SU-DHL-6 (cell line): Measurements from ENCODE around the gene ST6GALNAC2.

Experiments
- EZH2phosphoT487 ChIP-seq: fragments of 200-600 bp; sonication (generic), shearing (Covaris generic); conservative IDR thresholded peaks from 2 replicates; pipeline ENCODE4 v1.6.1; 2018; ENCODE audit warnings: mild to moderate bottlenecking, antibody characterized with exemption, low read length, moderate library complexity, mixed read lengths
- TF ChIP-seq, protein P1 (sequence below): fragments of 200-600 bp; sonication (generic); IDR thresholded peaks from one replicate; pipeline ENCODE4 v1.5.1; 2017; ENCODE audit warnings: antibody characterized with exemption, mild to moderate bottlenecking, low read length, moderate library complexity; ENCODE audit not compliant: insufficient read depth, poor library complexity, severe bottlenecking

DNA sequence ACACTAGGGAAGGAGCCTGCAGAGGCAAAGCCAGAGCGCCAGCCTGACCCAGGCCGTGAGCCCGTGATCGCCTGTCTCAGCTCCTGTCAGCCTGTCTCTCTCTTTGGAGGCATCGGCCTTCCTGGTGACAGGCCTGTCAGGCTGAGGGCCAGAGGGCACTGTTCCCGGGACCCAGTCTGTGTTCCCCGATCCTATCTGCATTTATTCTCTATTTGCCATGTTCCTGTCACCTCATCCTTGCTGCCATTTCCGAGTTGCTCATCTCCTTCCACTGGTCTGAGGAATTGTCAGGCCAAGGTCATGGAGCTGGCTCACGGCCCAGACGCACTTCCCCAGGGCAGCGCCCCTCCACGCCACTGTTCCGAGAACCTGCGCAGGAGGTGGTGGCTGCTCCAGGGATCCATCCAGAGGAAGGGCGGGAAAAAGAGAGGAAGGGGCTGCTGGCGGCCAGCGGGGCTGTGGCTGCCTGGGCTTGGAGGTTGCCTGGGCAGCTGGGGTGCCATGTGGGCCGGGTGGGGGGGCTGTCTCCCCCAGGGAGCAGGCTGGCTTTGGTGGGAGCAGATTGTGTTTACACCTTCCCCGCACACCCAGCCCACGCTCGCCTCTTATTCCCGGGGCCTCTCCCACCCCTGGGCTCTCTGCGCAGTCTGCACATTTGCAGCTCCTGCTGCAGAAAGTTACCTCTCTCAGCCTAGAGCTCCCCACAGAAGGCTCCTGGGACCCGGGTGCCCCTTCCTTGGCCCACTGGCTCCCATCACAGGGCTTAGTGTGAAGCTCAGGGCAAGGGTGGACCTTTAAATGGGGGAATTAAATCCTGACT, 40.9 kb downstream of the ST6GALNAC2 start:
- TF ChIP-seq, protein P1, sequence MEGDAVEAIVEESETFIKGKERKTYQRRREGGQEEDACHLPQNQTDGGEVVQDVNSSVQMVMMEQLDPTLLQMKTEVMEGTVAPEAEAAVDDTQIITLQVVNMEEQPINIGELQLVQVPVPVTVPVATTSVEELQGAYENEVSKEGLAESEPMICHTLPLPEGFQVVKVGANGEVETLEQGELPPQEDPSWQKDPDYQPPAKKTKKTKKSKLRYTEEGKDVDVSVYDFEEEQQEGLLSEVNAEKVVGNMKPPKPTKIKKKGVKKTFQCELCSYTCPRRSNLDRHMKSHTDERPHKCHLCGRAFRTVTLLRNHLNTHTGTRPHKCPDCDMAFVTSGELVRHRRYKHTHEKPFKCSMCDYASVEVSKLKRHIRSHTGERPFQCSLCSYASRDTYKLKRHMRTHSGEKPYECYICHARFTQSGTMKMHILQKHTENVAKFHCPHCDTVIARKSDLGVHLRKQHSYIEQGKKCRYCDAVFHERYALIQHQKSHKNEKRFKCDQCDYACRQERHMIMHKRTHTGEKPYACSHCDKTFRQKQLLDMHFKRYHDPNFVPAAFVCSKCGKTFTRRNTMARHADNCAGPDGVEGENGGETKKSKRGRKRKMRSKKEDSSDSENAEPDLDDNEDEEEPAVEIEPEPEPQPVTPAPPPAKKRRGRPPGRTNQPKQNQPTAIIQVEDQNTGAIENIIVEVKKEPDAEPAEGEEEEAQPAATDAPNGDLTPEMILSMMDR = no peak
- TF ChIP-seq EZH2phosphoT487 = no peak
